CD4-positive, alpha-beta T cell treated with Interleukin-17A for 4 hours (primary cell): ENCODE data around the gene NASP.

ENCODE experiments used
- DNase-seq: peaks from one replicate; pipeline ENCODE4 v3.0.0-alpha.2; 2020; ENCODE audit warnings: mixed read lengths

NASP gene

DNA sequence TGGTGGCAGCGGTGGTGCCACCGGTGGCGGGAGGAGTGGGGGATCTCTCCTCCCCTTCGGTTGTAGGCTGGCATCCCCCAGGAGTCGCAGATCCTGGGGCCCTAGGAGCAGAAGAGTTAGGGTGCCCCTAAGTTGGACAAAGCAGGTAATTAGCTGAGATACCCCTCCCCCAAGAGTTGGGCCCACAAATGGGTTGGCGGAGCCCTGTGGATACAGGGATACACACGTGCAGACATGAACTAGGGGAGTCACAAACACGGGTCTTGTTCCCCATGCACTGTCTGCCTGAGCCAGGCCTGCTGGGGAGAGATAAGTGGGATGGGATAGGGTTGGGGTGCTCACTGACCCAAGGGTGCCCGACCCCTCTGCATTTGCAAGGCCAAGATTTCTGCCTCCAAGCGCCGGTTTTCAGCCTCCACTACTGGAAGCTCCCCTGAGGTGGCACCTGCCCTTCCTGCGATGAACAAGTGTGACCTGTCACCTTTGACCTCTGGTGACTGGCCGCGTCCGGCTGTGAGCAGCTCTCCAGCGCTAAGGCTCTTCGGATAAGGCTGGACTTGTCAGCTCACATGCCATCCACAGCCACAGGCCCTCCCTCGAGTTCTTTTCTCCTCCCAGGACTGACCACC lies 38.2 kb downstream of the NASP start:
- DNase-seq, result no peak

DNA sequence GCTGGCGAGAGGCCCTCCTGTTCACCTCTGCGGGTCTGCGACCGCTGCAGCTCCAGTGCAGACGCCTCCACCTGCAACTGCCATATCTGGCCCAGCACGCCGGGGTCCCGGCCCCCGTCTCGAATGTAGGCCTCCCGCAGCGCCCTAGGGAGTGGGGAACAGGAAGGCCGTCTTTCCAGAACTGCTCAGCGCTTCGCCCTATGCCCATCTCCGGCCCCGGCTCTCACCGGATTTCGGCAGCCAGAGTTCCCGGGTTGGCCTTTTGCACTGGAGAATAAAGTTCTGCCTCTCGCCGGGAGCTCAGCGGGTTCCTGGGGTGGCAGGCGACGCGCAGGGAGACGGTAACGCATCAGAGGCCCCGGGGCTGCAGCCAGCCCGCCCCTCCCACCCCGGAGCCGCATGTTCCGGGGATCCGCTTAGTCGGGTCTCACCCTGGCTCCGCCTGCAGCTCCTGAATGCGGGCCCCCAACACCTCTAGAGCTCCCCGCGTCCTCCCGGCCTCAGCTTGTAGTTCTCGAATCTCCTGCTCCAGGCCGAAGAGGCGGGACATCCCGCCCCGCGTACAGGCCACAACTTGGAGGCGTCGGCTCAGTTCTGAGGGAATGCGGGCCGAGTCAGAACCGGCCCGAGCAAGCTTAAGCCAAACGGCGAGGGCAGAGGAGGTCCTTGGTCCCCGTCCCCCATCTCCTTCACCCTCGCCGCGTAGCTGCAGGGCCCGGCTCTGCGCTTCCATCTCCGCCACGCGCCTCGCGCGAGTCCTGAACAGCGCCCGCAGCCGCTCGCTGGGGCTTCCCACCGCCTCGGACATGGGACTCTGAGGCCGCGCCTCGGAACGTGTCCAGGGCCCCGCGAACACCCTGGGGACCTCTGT lies 38.9 kb downstream of the NASP start:
- no peak for DNase-seq

DNA sequence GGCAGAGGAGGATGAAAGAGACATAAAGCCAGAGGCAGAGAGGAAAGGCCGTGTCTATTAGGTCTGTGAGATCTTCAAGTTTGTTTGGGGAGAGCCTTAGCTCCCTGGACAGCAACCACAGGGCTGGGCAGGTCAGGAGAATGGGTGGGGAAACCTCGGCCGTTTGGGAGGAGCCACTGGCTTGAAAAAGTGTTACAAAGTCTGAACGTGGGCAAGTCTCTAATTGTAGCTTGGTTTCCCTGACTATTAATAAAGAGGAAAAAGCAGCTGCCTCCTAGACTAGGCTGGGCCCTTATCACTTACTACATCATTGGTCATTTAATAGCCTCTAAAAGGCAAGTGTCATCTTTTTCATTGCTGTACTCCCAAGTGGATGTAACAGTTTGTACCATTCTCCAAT lies 40.1 kb downstream of the NASP start, which contains the start of gene CCDC17:
Gene CCDC17 (minus strand): TSS at position 83 of the 400 bp plus-strand sequence. CDS start 145 bp downstream, outside the sequence.
- no peak for DNase-seq

DNA sequence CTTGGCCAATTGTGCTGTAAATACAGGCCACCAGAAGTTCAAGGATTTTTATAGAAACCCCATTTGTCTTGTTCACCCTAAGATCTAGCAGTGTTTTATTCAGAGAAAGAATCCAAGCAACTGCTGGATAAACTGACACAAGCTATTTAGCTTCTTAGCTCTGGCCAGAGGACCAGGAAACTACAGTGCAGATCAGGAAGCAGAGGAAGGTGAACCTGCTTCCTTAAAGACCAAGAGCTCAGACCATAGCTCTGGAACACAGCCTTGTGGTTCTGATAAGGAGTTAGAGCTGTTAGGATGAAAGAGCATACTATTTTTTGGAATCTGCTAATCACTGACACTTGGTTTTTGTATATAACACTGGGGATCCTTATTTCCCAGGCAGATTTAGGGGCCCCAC lies 45.2 kb downstream of the NASP start:
- DNase-seq, result no peak

DNA sequence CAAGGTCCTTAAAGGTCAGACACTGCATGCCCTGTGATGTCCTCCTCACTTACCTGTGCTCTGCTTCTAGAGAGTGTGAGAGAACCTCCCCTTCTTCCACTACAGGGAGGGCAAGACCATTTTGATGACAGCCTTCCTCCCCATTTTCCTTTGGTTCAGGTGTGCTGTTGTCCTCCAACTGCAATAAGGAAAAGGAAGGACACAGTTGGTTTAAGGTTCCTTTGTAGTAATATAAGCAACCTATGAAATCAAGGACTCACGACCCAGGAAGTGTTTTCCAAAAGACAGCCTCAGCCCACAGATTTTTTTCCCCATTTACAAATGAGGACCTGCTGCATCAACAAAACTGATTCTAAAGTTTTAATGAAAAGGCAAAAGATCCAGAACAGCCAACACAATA lies 46.6 kb downstream of the NASP start:
- DNase-seq, result no peak

DNA sequence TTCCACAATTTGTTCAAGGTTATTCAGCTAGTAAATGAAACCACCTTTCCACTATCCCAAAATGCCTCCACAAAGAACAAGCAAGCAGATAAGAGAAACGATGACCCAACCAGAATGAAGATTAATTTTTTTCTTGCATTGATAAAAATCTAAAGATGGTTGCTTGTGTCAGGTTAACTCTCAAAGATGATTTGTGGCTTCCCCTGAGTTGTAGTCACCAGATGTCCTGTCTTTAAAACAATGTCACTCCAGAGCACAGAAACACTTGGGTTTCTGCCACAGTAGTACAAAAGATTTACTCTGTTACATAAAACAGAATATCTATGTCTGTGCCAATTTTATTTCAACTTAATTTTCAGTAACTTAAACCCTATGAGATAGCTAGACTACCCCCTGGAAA lies 51.4 kb downstream of the NASP start:
- DNase-seq, result no peak

DNA sequence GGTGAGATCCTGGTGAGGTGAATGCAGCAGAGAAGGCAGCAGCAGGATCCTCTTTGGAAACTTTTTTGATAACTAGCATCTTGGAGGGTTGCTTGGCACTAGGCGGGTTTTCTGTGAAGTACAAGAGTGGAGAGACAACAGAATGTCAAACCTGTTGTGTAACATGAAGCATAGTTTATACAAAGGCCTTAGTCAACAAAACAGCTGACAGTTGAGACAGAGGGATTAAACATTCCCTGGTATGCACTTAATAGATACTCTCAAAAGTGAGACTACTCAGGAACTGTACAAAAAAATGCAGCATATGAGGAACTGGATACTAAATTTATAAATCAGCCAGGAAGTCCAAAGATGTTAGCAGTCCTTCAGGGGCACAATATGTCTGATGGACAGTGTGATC lies 56.5 kb downstream of the NASP start:
- no peak for DNase-seq

DNA sequence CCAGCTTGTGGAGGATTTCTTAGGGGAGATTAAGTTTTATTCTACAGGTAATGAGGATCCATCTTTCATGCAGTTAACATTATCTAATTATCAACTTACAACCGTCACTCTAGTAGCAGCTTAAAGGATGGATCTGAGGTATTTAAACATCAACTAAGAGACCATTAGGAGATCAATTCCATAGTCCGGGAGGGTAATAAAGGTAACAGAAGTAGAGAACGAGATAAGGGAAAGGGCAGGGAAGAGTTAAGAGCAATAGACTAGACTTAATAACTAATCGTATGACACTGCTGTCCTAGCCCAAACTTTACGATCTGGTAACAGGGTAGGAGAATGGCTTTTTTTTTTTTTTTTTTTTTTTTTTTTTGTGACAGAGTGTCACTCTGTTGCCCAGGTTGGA lies 59.5 kb downstream of the NASP start:
- DNase-seq, result no peak

DNA sequence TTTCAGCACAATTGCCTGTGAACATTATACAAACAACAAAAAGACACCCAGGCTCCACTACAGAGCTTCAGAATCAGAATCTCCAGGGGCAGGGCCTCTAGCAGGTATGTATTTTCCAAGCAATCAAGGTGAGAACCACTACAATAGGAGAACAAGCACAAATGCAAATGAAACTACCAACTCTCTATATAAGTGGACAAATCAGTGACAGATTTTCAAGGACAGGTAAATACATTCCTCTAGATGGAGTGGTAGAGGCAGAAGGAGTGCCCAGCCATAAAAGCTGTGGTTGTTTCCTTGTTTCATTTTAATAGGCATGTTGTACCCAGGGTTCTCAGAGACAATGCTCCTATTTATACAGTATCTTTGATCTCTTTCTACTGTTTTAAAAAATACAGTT lies 60.1 kb downstream of the NASP start:
- no peak for DNase-seq

DNA sequence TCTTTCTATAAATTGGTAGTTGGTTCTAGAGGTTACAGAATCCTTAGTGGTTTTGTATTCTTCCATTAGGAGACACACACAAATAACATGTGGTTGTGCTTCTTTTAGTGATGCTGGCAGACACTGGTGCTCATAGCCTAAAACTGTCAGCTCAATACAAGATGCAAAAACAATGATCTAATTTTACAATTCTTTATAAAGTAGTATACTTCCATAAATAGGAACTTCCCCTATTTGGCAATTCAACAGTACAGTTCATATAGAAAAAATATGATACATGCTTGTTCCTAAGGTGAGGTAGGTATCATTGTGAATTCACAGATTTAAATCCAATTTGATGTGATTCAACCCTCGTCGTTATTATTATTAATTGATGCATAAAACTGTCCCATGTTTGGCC lies 60.8 kb downstream of the NASP start:
- no peak for DNase-seq

DNA sequence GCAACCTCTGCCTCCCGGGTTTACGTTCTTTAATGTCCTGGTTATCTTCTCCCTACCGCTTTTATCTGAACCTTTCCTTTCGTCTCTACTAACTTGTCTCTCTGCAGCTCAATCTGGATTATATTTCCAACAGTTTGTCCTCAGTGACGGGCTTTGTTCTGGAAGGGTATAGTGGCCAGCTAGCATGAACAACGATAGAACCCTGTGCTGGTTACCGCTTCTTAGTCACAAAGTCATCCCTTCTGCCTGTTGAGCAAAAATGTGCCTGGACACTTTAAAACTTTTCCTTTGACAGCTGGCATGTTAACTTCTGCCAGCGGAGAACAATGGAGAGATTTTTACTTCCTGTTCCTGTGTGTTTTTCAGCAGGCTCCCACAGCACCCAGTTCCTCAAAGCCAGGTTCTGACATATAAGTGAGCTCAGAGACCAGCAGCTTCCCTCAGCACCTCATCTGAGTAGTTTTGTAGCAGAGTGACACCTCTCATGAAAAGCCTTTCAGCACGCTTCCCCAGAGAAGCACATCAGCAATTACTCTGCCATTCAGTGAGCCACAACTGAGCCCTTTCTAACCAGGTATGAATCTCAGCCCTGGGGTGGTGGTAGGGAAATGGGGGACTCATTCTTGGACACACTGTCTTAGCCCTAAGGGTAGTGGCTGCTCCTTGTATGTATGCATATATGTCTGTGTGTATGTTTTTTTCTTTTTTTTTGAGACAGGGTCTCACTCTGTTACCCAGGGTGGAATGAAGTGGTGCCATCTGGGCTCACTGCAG lies 63.6 kb downstream of the NASP start:
- DNase-seq, result no peak

DNA sequence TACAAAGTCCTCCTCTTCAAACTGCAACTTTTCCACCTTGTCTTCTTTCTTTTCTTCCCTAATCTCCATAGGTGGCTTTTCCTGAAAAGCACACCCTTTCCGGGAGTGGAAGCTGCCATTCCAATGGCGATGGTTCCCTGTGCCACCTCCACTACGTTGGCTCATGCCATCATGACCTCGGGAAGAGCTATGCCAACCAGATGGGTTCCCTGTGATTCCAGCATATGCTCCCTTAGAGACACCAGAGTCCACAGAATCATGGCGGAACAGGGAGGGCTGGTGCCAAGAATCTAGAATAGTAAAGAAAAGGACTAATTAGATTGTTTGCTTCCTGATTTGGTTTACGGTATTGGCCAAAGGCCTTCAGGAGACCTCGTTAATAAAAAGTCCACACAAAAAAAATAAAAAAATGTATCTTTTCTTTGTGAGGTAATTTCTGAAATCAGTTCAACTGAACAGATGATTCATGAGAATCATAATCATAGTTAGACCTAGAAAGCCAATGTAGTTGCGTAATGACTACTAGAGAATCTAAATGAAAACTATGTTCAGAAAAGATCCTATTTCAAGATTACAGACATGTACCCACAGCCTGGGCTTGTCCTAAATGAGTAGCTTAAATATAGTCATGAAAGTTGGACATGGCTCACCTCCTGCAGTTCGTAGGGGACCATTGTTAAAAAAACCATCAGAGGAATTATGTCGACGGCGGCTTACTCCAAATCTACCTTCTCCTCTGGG lies 70.9 kb downstream of the NASP start:
- no peak for DNase-seq

DNA sequence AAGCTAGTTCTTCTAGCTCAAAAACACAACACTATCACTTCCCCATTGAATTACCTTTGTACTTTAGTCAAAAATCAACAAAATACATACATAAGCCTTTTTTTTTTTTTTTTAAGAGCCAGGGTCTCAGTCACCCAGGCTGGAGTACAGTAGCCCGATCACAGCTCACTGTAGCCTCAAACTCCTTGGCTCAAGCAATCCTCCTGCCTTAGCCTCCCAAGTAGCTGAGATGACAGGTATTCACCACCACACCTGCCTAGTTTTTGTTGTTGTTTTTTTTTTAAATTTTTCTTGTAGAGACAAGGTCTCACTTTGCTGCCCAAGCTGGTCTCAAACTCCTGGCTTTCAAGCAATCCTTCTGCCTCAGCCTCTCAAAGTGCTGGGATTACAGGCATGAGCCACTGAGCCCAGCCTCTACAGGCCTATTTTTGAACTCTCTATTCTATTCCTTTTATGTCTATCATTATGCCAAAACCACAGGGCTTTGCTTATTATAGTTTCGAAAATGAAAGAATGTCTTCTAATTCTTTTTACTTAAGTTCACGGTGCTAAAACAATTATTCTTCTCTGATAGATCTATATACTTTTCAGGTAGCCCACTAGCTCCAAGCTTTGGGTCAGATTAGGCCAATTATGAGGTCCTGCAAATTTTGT lies 72.9 kb downstream of the NASP start:
- DNase-seq, result no peak

DNA sequence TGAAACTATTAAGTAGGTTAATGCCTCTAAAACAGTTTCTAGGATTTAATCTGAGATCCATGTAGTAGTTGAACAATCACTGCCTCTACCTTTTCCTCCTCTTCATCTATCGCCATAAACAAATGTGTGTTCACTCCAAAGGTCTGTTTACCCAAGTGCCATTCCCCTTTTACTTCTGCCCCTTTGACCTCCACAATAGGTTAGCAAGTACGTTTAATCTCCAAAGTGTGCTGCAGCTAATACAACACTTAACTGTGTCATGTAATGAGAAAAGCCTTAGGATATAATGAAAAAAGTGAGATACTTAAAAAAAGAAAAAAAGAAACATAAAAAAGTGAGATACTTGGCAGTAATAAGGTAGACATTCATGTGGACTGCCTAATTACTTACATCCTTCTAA lies 74.3 kb downstream of the NASP start:
- no peak for DNase-seq

DNA sequence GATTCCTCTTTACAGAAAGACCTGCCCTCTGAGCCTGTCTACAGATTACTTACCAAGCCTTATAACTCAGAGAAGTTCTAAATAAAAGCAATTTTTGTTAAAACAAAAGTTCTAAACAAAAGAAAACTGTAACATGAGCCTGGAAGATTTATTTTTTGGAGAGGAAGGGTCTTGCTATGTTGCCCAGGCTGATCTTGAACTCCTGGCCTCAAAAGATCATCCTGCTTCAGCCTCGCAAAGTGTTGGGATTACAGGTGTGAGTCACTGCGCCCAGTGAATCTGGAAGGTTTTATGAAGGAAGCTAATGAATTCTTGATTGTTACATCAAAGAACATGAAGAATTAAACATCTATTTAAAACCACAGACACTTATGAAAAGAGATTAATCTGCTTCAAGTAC lies 75.4 kb downstream of the NASP start:
- no peak for DNase-seq

DNA sequence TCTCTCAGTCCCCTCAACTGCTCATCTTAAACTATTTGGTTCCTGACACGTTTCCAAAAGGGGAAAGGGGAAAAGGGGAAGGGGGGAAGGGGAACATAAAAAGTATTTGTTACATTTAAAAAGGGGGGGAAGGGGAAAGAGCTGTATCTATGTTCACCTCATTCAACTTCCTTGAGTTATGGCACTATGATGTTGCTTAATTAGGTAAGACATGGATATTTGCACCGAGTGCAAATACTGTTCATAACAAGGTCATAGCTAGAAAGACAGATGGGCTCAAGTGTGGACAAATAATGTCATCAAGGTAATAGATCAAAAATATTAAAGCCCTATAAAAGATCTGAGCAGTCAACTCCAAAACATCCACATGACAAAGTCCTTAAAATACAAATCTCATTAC lies 76.5 kb downstream of the NASP start:
- no peak for DNase-seq

DNA sequence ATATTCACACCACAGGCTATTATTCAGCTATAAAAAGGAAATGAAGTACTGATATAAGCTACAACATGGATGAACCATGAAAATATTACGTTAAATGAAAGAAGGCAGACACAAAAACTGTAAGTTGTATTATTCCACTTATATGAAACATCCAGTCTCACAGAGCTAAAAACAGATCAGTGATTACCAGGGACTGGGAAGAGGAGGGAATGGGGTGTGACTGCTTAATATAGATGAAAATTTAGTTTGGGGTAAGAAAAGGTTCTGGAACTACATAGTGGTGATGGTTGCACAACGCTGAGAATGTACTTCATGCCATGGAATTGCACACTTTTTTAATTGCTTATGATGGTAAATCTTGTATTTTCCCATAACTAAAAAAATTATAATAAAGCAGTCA lies 83.0 kb downstream of the NASP start:
- no peak for DNase-seq

DNA sequence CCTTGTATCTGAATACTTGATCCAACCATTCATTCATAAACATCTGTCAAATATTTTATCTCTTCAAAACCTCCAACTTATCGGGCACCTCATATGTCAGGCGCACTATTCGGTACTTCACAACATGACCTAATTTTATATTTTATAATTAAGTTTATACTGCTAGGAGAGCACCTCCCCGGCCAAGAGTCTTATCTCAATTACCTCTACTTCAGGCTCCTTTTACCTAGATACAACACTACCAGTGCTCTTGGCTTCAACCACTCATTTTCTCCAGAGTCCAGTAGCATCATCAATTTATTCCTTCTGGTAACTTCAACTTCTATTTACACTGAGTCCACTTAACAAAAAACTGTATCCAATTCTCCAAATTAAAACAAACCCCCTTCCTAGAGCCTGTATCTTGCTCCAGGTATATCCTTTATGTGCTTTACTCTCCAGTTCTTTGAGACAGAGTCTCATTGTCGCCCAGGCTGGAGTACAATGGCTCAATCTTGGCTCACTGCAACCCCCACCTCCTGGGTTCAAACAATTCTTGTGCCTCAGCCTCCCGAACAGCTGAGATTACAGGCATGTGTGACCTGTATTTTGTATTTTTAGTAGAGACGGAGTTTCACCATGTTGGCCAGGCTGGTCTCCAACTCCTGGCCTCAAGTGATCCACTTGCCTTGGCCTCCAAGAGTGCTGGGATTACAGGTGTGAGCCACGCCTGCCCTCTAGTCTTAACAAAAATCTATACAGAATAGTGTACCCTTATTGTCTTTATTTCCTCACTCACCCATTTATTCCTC lies 83.7 kb downstream of the NASP start:
- DNase-seq, result no peak
